Activated T-helper 2 cell treated with anti-CD3 and anti-CD28 coated beads, Interferon-gamma antibody, Interleukin-2, Interleukin-4, amounts not matched to agents 10 μg/mL and 5 μg/mL and 100 μg/mL, durations not matched to agents 14 hours and 24 hours and 36 hours (primary cell): ENCODE results near the gene CREB3. TPM values are rescaled to one million over a fixed set of nuclear protein-coding genes. Genes with fewer than 3 reads are reported as not detected.

Experiments used
- DNase-seq: peaks from one replicate; pipeline ENCODE4 v3.0.0; 2021; ENCODE audit warnings: low spot score
- H3K27ac Mint-ChIP-seq: one replicate; pipeline ENCODE4 v1.8.0; 2021; ENCODE audit warnings: mixed read lengths
- H3K27me3 Mint-ChIP-seq: one replicate; pipeline ENCODE4 v1.8.0; 2021; ENCODE audit warnings: low read depth, mixed read lengths
- H3K36me3 Mint-ChIP-seq: one replicate; pipeline ENCODE4 v1.8.0; 2021; ENCODE audit warnings: low read depth, mixed read lengths
- H3K4me1 Mint-ChIP-seq: one replicate; pipeline ENCODE4 v1.8.0; 2021; ENCODE audit warnings: low read depth, mixed read lengths
- H3K4me3 Mint-ChIP-seq: one replicate; pipeline ENCODE4 v1.8.0; 2021; ENCODE audit warnings: low read depth, mild to moderate bottlenecking, moderate library complexity, mixed read lengths
- H3K9me3 Mint-ChIP-seq: one replicate; pipeline ENCODE4 v1.8.0; 2021; ENCODE audit warnings: mixed read lengths
- intact Hi-C: fragments of 100-400 bp; cut with micrococcal nuclease; formaldehyde crosslinking; loops from one replicate; pipeline ENCODE4 v1.15.1; 2023
- total RNA-seq: library from RNA; stranded (reverse); gene quantifications from 2 replicates; pipeline ENCODE4 v1.2.3, GENCODE V29; 2022

CREB3 gene
- total RNA-seq, 1 donor from 2014 or later, result 34.5 TPM

DNA sequence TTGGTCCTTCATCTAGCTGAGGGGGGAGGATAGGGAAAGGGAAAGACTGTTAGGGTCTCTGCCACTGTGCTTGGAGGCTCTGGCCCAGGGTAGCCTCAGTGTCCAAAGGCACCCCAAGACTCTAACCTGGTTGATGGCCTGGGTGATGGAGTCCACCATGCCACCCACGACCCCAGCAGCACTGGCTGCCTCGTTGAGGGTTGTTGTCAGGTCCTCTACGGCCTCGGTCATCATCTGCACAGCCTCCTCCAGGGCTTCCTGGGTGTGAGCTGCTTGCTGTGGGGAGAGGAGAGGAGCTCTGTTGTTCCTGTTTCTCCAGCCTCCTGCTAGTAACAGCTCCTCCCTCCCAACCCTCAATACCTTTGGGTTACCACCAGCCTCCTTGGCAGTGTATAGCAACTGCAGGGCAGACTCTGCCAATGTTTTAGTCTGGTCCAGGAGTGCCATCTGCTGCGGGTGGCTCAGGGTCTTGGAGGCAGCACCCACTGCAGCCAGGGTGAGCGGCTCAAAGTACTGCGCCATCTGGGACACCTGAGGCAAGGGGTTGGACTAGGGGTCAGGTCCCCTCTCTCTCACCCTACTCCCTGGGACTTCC lies 26.5 kb upstream of the CREB3 start:
- intact Hi-C loops, result no loop called here
- Mint-ChIP-seq H3K4me1 (no peaks in the 10 kb centered on the region), H3K27me3 (no peaks in the 10 kb centered on the region), H3K9me3 (no peaks in the 10 kb centered on the region), H3K27ac (no peak overlapping the region), H3K36me3 (peaks cover 75% of the 10 kb centered on the region), H3K4me3 (no peak overlapping the region)
- DNase-seq, result no peak

DNA sequence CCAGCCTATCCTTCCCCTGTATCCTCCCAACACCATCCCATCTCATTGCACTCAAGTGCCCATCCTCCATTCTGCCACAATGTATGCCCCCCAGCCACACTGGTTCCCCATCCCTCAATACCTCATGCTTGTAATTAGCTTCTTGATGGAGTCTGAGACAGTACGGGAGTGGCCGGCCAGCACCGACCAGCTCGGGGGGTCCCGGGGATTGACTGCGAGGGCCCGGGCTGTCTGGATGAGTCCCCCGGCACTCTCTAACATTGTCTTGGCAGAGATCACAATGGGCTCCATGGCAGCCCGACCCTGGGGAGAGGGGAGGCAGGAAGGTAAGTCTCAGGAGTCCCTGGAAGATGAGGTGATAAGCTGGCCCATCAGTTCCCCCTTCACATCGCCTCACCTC lies 25.5 kb upstream of the CREB3 start:
- Mint-ChIP-seq H3K4me3 (no peak overlapping the region), H3K27me3 (no peaks in the 10 kb centered on the region), H3K27ac (no peak overlapping the region), H3K9me3 (no peaks in the 10 kb centered on the region), H3K36me3 (peaks cover 85% of the 10 kb centered on the region), H3K4me1 (no peaks in the 10 kb centered on the region)
- DNase-seq, result no peak
- intact Hi-C loops, result no loop called here

DNA sequence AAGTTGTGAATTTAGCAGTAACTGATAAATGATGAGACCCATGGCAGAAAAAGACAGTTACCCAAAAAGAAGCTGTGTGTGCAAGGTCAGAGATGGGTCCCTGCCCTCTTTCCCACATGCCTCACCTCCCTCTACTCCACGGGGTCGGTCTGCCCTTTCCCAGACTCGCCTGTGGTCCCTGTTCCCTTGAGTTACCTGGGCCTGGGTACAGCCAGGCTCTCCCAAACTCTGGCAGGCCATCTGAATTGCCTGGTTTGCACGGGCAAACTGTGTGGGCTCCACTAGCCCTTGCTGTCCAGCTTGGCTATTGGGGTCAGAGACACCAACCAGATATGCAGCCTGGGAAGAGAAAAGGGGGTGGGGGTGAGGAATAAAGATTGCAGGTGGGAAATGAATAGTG lies 24.3 kb upstream of the CREB3 start:
- Mint-ChIP-seq H3K9me3 (no peaks in the 10 kb centered on the region), H3K27me3 (no peaks in the 10 kb centered on the region), H3K36me3 (peaks cover 88% of the 10 kb centered on the region), H3K4me1 (peaks cover 2% of the 10 kb centered on the region), H3K4me3 (no peak overlapping the region), H3K27ac (no peak overlapping the region)
- intact Hi-C loops, result no loop called here
- DNase-seq, result no peak

- Mint-ChIP-seq H3K36me3 (peaks cover 90% of the 10 kb centered on the region), H3K27ac (no peak overlapping the region), H3K9me3 (no peaks in the 10 kb centered on the region), H3K4me3 (no peak overlapping the region), H3K27me3 (no peaks in the 10 kb centered on the region), H3K4me1 (peaks cover 2% of the 10 kb centered on the region)
- intact Hi-C loops, result no loop called here
- no peak for DNase-seq
These were observed 21.5 kb upstream of the CREB3 start for GRCh38 chr9:35710818-35711500.

DNA sequence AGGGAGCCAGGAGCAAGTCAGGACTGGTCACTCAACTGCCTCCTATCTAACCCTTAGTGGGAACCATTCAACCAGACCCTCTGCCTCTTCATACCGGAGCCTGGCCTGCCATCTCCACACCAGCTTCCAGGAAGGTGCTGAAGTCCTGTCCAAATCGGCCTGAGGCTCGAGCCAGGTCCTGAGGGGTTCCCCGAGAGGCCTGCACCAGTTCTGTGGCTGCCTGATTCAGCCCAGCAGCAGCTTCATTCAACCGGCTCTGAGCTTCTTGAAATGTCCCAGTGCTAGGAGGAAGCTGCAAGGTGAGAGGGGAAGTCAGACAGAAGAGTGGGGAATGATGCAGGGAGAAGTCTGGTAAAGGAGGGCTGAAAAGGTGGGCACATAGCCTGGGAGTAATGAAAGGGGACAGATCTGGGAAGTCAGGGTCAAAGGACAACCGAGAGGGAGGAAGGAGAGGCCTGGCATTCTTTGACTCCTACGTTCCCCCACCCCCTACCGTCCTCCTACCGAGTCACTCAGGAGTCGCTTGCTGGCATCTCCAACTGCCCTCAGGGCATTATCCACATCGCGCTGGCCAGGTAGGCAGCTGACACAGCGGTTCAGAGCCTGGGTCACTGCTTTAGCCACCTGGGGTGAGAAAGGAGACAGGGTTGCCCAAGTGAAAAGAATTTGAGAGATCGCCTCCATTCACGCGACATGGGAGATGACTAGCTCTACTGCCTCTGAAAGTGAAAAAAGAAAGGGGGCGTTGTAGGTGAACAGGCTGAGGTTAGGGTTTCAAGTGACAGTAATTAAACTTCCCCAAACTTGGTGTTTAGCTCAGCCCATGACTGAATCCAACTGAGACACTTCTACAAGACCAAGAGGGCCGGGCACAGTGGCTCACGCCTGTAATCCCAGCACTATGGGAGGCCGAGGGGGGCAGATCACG lies 20.7 kb upstream of the CREB3 start:
- no peak for DNase-seq
- no peak overlapping the region for H3K4me3 Mint-ChIP-seq
- no peaks in the 10 kb centered on the region for H3K9me3 Mint-ChIP-seq
- intact Hi-C loops, result no loop called here
- H3K4me1 Mint-ChIP-seq, result peaks cover 2% of the 10 kb centered on the region
- peaks cover 90% of the 10 kb centered on the region for H3K36me3 Mint-ChIP-seq
- H3K27ac Mint-ChIP-seq, result no peak overlapping the region
- H3K27me3 Mint-ChIP-seq, result no peaks in the 10 kb centered on the region

DNA sequence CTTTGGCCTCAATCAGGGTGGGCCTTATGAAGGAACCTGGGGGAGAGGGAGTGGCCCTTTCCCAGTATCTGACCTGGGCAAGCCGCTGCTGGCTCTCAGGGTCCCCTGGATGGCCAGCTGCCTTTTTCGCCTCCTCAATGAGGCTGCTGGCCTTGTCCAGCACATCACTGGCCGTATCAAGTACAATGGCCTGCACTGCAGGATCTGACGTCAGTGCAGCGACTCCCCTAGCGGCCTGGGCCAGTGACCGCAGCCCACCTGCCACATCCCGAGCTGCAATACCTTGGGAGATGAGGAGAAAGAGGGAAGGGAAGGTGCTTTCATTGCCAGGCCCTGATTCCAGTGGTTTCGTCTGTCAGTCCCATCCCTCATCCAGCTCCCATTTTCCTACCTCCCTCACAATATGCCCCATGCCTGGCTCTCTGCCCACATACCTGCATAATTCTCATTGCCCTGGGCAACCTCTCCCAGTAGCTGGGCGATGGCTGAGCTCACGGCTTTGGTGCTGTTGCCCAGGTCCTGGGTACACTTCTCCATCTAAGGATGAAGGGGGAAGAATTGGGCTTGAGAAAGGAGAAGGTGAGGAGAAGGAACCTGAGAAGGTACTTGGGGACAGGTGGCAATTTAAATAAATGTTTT lies 19.6 kb upstream of the CREB3 start:
- DNase-seq, result no peak
- Mint-ChIP-seq H3K27me3 (no peaks in the 10 kb centered on the region), H3K27ac (no peak overlapping the region), H3K4me1 (peaks cover 2% of the 10 kb centered on the region), H3K4me3 (no peak overlapping the region), H3K9me3 (no peaks in the 10 kb centered on the region), H3K36me3 (peaks cover 90% of the 10 kb centered on the region)
- intact Hi-C loops, result no loop called here

DNA sequence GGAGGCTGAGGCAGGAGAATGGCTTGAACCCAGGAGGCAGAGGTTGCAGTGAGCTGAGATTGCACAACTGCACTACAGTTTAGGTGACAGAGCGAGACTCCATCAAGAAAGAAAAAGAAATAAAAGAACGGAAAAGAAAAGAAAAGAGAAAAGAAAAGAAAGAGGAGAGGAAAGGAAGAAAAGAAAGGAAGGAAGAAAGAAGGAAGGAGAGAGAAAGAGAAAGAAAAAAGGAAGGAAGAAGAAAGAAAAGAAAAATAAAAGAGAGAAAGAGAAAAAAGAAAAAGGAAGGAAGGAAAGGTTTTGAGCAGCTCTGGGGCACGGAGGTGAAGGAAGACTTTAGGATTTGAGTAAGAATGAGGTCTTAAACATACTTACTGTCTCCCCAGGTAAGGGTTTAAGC lies 18.9 kb upstream of the CREB3 start:
- intact Hi-C loops, result no loop called here
- DNase-seq, result no peak
- peaks cover 2% of the 10 kb centered on the region for H3K4me1 Mint-ChIP-seq
- no peaks in the 10 kb centered on the region for H3K9me3 Mint-ChIP-seq
- peaks cover 90% of the 10 kb centered on the region for H3K36me3 Mint-ChIP-seq
- H3K27ac Mint-ChIP-seq, result no peak overlapping the region
- H3K27me3 Mint-ChIP-seq, result no peaks in the 10 kb centered on the region
- H3K4me3 Mint-ChIP-seq, result no peak overlapping the region

- no peak for DNase-seq
- H3K27me3 Mint-ChIP-seq, result no peaks in the 10 kb centered on the region
- H3K4me3 Mint-ChIP-seq, result no peak overlapping the region
- H3K4me1 Mint-ChIP-seq, result peaks cover 2% of the 10 kb centered on the region
- H3K36me3 Mint-ChIP-seq, result peaks cover 87% of the 10 kb centered on the region
- intact Hi-C loops, result no loop called here
- no peak overlapping the region for H3K27ac Mint-ChIP-seq
- no peaks in the 10 kb centered on the region for H3K9me3 Mint-ChIP-seq
These were observed 18.3 kb upstream of the CREB3 start for GRCh38 chr9:35714123-35714522.

GRCh38 chr9:35714579-35715252 lies 17.8 kb upstream of the CREB3 start:
- DNase-seq, result no peak
- Mint-ChIP-seq H3K36me3 (peaks cover 90% of the 10 kb centered on the region), H3K4me3 (no peak overlapping the region), H3K9me3 (no peaks in the 10 kb centered on the region), H3K4me1 (peaks cover 2% of the 10 kb centered on the region), H3K27me3 (no peaks in the 10 kb centered on the region), H3K27ac (no peak overlapping the region)
- intact Hi-C loops, result no loop called here

GRCh38 chr9:35716230-35716629 lies 16.2 kb upstream of the CREB3 start:
- intact Hi-C loops, result no loop called here
- peaks cover 81% of the 10 kb centered on the region for H3K36me3 Mint-ChIP-seq
- no peak overlapping the region for H3K4me3 Mint-ChIP-seq
- peaks cover 2% of the 10 kb centered on the region for H3K4me1 Mint-ChIP-seq
- no peak for DNase-seq
- H3K9me3 Mint-ChIP-seq, result no peaks in the 10 kb centered on the region
- H3K27me3 Mint-ChIP-seq, result no peaks in the 10 kb centered on the region
- H3K27ac Mint-ChIP-seq, result no peak overlapping the region

DNA sequence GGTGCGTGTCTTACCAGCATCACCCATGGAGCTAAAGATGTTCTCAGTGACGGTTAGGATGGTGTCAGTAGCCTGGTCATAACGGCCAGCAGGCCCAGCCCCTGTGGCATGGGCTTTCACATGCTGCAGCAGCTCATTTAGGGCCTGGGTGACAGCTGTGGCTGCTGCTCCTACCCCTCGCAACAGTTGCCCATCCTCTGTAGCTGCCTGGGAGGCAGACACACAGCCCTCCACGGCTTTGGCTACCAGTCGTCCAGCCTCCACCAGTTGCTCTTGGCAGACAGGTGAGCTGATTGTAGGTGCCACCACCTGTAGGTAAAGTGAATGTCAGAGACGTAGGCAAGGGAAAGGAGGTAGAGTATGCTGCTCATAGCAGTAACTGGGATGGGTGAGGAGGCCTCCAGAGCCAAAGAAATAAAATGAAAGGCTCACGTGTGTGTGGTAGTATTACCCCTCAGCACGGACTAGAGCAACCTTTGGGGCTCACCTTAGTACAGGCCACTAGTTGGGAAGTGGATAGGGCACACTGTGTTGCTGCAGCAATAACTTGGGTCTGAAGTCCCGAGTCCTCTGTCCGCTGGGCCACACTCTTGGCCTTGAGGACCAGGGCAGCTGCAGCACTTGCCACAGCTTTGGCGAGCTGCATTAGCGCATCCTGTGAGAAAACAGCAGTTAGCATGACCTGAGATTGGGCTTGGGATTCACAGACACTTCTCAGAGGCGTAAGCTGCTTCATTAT lies 15.2 kb upstream of the CREB3 start:
- Mint-ChIP-seq H3K27ac (no peak overlapping the region), H3K4me3 (no peak overlapping the region), H3K36me3 (peaks cover 81% of the 10 kb centered on the region), H3K9me3 (no peaks in the 10 kb centered on the region), H3K4me1 (no peaks in the 10 kb centered on the region), H3K27me3 (no peaks in the 10 kb centered on the region)
- intact Hi-C loops, result no loop called here
- no peak for DNase-seq
